Endothelial cell of umbilical vein (primary cell): Measurements from ENCODE around the gene FRK. TPM values are rescaled to one million over a fixed set of nuclear protein-coding genes. Genes with fewer than 3 reads are reported as not detected.

Experiments used
- BruUV-seq: library from RNA; stranded (reverse); fragments of 400-500 nt; replicated peaks from 2 replicates; lab custom pipeline; 2021; lab: Mats Ljungman, UMichigan
- CTCF ChIA-PET: fragments of 300-600, 350-600 bp; sonication (Branson Sonifier 250); formaldehyde crosslinking; loops from one replicate; lab custom pipeline; 2021; ENCODE audit warnings: antibody characterized with exemption, inconsistent platforms; lab: Charles Lee
- POLR2A ChIA-PET: fragments of 300-600, 350-600 bp; sonication (Branson Sonifier 250); formaldehyde crosslinking; loops from one replicate; lab custom pipeline; 2021; ENCODE audit warnings: antibody characterized with exemption, inconsistent platforms; lab: Charles Lee
- DNase-seq: peaks from one replicate; pipeline ENCODE4 v3.0.0-alpha.2; 2011; ENCODE audit warnings: low read depth, low spot score
- FAIRE-seq: peaks from 2 replicates; lab custom pipeline; 2011; peaks lifted over from hg19 to GRCh38; lab: Jason Lieb, UNC
- H2AFZ ChIP-seq: 2 replicates; pipeline ENCODE4 v1.6.0; 2012; ENCODE audit warnings: low read depth, low read length, control low read depth, inconsistent platforms
- H3K27ac ChIP-seq: 2 replicates; pipeline ENCODE4 v1.5.1; 2011; ENCODE audit warnings: low read depth, mild to moderate bottlenecking, control low read depth, low read length, moderate library complexity; ENCODE audit not compliant: insufficient read depth
- H3K27me3 ChIP-seq, 2 experiments: 2 replicates each; pipeline versions ENCODE4 v1.6.0 to v1.6.1; 2011; ENCODE audit warnings: low read length in 2 of 2, mixed read lengths in 1 of 2; ENCODE audit not compliant: control insufficient read depth in 2 of 2, insufficient read depth in 2 of 2
- H3K36me3 ChIP-seq, 2 experiments: 2 replicates in 1 of 2; 3 replicates in 1 of 2; pipeline ENCODE4 v1.5.1; 2011; ENCODE audit warnings: low read length in 2 of 2, mild to moderate bottlenecking in 1 of 2, moderate library complexity in 1 of 2; ENCODE audit not compliant: control insufficient read depth in 2 of 2, insufficient read depth in 2 of 2; ENCODE audit errors: extremely low read depth in 1 of 2
- H3K4me1 ChIP-seq: 3 replicates; pipeline ENCODE4 v1.5.1; 2011; ENCODE audit warnings: mild to moderate bottlenecking, low read length; ENCODE audit not compliant: control insufficient read depth, insufficient read depth; ENCODE audit errors: extremely low read depth
- H3K4me2 ChIP-seq: 2 replicates; pipeline ENCODE4 v1.6.1; 2011; ENCODE audit warnings: low read length, control low read depth, mixed read lengths; ENCODE audit not compliant: insufficient read depth
- H3K4me3 ChIP-seq, 3 experiments: fragments of 200-600 bp in 1 of 3; sonication (generic), shearing (Covaris generic) in 1 of 3; replicated peaks in 1 of 3; 2 replicates each; pipeline ENCODE4 v1.5.1; 2011 to 2016; ENCODE audit warnings: control low read depth in 3 of 3, low read length in 3 of 3, mild to moderate bottlenecking in 2 of 3, inconsistent platforms in 1 of 3, low read depth in 1 of 3, moderate library complexity in 1 of 3; ENCODE audit not compliant: insufficient read depth in 1 of 3
- H3K79me2 ChIP-seq: 2 replicates; pipeline ENCODE4 v1.6.0; 2012; ENCODE audit warnings: low read length, inconsistent platforms; ENCODE audit not compliant: control insufficient read depth, insufficient read depth
- H3K9ac ChIP-seq: replicated peaks from 2 replicates; pipeline ENCODE3; 2011; ENCODE audit warnings: low read length, control low read depth; ENCODE audit not compliant: insufficient read depth; ENCODE audit errors: extremely low read depth
- H3K9me1 ChIP-seq: replicated peaks from 3 replicates; pipeline ENCODE4 v1.6.0; 2011; ENCODE audit warnings: mild to moderate bottlenecking, low read length; ENCODE audit not compliant: control insufficient read depth, insufficient read depth; ENCODE audit errors: extremely low read depth
- H3K9me3 ChIP-seq: replicated peaks from 2 replicates; pipeline ENCODE4 v1.5.1; 2012; ENCODE audit warnings: low read length, inconsistent platforms; ENCODE audit not compliant: control insufficient read depth, insufficient read depth
- H4K20me1 ChIP-seq: replicated peaks from 2 replicates; pipeline ENCODE3; 2011; ENCODE audit warnings: mild to moderate bottlenecking, low read length; ENCODE audit not compliant: control insufficient read depth, insufficient read depth; ENCODE audit errors: extremely low read depth
- EZH2 ChIP-seq: IDR thresholded peaks from 2 replicates; pipeline ENCODE4 v1.6.1; 2012; ENCODE audit warnings: borderline replicate concordance, low read depth, mild to moderate bottlenecking, moderate library complexity, low read length, inconsistent platforms; ENCODE audit not compliant: severe bottlenecking
- FOS ChIP-seq: IDR thresholded peaks from 2 replicates; pipeline ENCODE4 v1.6.1; 2011; ENCODE audit warnings: mild to moderate bottlenecking, low read length, moderate library complexity, borderline replicate concordance; ENCODE audit not compliant: insufficient read depth
- GATA2 ChIP-seq: IDR thresholded peaks from 2 replicates; pipeline ENCODE4 v1.7.0; 2011; ENCODE audit warnings: low read depth, mild to moderate bottlenecking, moderate library complexity, mixed read lengths, low read length; ENCODE audit not compliant: insufficient read length, insufficient read depth
- MAX ChIP-seq: IDR thresholded peaks from 2 replicates; pipeline ENCODE4 v1.6.1; 2011; ENCODE audit not compliant: insufficient read depth, insufficient read length
- MYC ChIP-seq: IDR thresholded peaks from one replicate; pipeline ENCODE4 v1.6.1; 2011; ENCODE audit warnings: mild to moderate bottlenecking, low read depth, low read length
- dilution Hi-C: fragments of 300-500 bp; cut with MboI; formaldehyde crosslinking; loops from one replicate; pipeline ENCODE4 v1.15.0; 2019; ENCODE audit warnings: low sequenced_read_pairs; ENCODE audit not compliant: extremely low pct_ligation_motif_present
- intact Hi-C: fragments of 100-400 bp; cut with micrococcal nuclease; formaldehyde crosslinking; loops from one replicate; pipeline ENCODE4 v1.10.0; 2022
- polyA plus RNA-seq, 4 experiments: library from polyadenylated mRNA; depleted of rRNA in 3 of 4; stranded (reverse) in 3 of 4; unstranded in 1 of 4; fragments of >200 nt; gene quantifications; 2 replicates each; pipeline versions ENCODE4 v1.2.1 to v1.2.3, GENCODE V29; 2011 to 2012; ENCODE audit warnings: missing spikeins in 1 of 4
- total RNA-seq: library from RNA; stranded (reverse); gene quantifications from 2 replicates; pipeline ENCODE4 v1.2.3, GENCODE V29; 2021

Gene FRK
- total and polyA plus RNA-seq, 2 donors (not counting 3 experiments of a cell fraction or from before 2014, with no cell fraction given) = 0.01 TPM; not detected in 1

- TF ChIP-seq MYC (no peak), FOS (no peak), EZH2 (no peak), MAX (no peak)
- no TSS peak for BruUV-seq
- Histone ChIP-seq H4K20me1 (no peaks in the 10 kb centered on the region), H3K79me2 (no peaks in the 10 kb centered on the region), H3K27me3 (peaks cover 0 to 3% of the 10 kb centered on the region in 2 experiments), H3K9me1 (no peaks in the 10 kb centered on the region), H3K9ac (peak overlapping the region; percentile 76), H2AFZ (no peak overlapping the region), H3K36me3 (no peaks in the 10 kb centered on the region), H3K9me3 (no peaks in the 10 kb centered on the region), H3K4me1 (peaks cover 14% of the 10 kb centered on the region), H3K4me2 (peak overlapping the region; percentile 94), H3K27ac (no peak overlapping the region), H3K4me3 (peak overlapping the region in 1 of 3 experiments; percentile 85)
- intact Hi-C loops (no loop called here), dilution Hi-C loops (no loop called here)
- FAIRE-seq (no peak), DNase-seq (no peak)
- POLR2A ChIA-PET = no interaction called here
- CTCF ChIA-PET = interaction anchor here (0.9 to 4.0 kb wide), 4 partner anchors 10 to 93 kb away, joined by 3 to 43 read pairs (median 22); no protein-coding TSS in a partner anchor
These were observed 41.1 kb upstream of the FRK start for GRCh38 chr6:116101790-116102189.

DNA sequence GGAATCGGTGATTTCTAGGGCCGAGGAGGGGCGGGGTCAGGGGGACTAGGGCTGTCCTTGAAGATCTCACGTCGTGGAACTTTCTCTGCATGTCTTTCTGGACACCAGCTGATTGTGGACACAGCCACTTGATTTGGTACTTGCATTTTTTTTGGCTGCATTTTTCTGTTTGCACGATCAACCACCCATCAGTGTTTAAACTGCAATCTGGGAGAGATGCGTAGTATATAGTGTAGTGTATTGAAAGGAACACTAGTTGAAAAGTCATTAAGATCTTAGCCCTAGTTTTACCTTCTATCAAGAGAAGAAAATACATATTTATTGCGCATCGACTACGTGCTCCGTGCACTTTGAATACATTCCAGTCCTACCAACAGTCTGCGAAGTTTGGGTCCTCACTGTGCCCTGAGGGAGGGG lies 40.6 kb upstream of the FRK start:
- H3K36me3 ChIP-seq = no peaks in the 10 kb centered on the region
- peak overlapping the region; percentile 70 for H2AFZ ChIP-seq
- peak overlapping the region; percentile 76 for H3K9ac ChIP-seq
- no TSS peak for BruUV-seq
- intact Hi-C loops = no loop called here
- ChIA-PET POLR2A (no interaction called here), CTCF (interaction anchor here (0.9 to 4.0 kb wide), 5 partner anchors 11 to 92 kb away, joined by 3 to 43 read pairs (median 11); no protein-coding TSS in a partner anchor)
- peaks cover 11% of the 10 kb centered on the region for H3K4me1 ChIP-seq
- no peaks in the 10 kb centered on the region for H3K79me2 ChIP-seq
- H3K9me1 ChIP-seq = no peaks in the 10 kb centered on the region
- dilution Hi-C loops = no loop called here
- H3K27ac ChIP-seq = no peak overlapping the region
- H3K4me3 ChIP-seq = peak overlapping the region; percentile 49 to 85 (median 62)
- peak overlapping the region; percentile 94 for H3K4me2 ChIP-seq
- H3K27me3 ChIP-seq = peaks cover 0 to 3% of the 10 kb centered on the region in 2 experiments
- H3K9me3 ChIP-seq = no peaks in the 10 kb centered on the region
- FAIRE-seq = peak; percentile 82
- TF ChIP-seq GATA2 = no peak
- no peak for TF ChIP-seq MYC
- TF ChIP-seq EZH2 = no peak
- no peaks in the 10 kb centered on the region for H4K20me1 ChIP-seq
- no peak for DNase-seq
